Spleen (tissue), 7 donors: ENCODE results near the gene FAR2.

Experiments used
- POLR2A ChIP-seq, 3 donors: fragments of 450-650 bp; IDR thresholded peaks; one replicate each; pipeline ENCODE4 v1.5.1; 2017; ENCODE audit warnings: antibody characterized with exemption in 3 of 3, mild to moderate bottlenecking in 1 of 3
- POLR2AphosphoS5 ChIP-seq, 3 donors: sonication (generic); formaldehyde crosslinking; IDR thresholded peaks; one replicate each; pipeline ENCODE4 v1.5.1; 2017; ENCODE audit warnings: antibody characterized with exemption in 3 of 3
- TF ChIP-seq, protein P1 (sequence below), 11 experiments: fragments of 200-600 bp in 7 of 11; fragments of 450-650 bp in 4 of 11; sonication (generic) in 4 of 11; IDR thresholded peaks in 8 of 11; conservative IDR thresholded peaks in 3 of 11; 1 replicate in 7 of 11; 2 replicates in 4 of 11; pipeline versions ENCODE4 v1.4.0 to v1.8.0; 2016 to 2021; ENCODE audit warnings: antibody characterized with exemption in 11 of 11, inconsistent platforms in 4 of 11, mild to moderate bottlenecking in 1 of 11
- donor health status: DM: no; HTN: no; CAD: no; lungs with moderate emphysema.
- donor health status: DM: no; HTN: no; CAD: no.
- donor health status: DM: no; HTN: no; CAD: no.

- TF ChIP-seq POLR2A (IDR thresholded peaks at IDR 0.05) (no peak), POLR2AphosphoS5 (IDR thresholded peaks at IDR 0.05) (no peak)
- TF ChIP-seq, protein P1, sequence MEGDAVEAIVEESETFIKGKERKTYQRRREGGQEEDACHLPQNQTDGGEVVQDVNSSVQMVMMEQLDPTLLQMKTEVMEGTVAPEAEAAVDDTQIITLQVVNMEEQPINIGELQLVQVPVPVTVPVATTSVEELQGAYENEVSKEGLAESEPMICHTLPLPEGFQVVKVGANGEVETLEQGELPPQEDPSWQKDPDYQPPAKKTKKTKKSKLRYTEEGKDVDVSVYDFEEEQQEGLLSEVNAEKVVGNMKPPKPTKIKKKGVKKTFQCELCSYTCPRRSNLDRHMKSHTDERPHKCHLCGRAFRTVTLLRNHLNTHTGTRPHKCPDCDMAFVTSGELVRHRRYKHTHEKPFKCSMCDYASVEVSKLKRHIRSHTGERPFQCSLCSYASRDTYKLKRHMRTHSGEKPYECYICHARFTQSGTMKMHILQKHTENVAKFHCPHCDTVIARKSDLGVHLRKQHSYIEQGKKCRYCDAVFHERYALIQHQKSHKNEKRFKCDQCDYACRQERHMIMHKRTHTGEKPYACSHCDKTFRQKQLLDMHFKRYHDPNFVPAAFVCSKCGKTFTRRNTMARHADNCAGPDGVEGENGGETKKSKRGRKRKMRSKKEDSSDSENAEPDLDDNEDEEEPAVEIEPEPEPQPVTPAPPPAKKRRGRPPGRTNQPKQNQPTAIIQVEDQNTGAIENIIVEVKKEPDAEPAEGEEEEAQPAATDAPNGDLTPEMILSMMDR (IDR thresholded peaks at IDR 0.05 in 8 of 11, conservative IDR thresholded peaks at IDR 0.05 in 3 of 11) = no peak
Observed at GRCh38 chr12:29229158-29229505, 80.1 kb downstream of the FAR2 start.
